ENCODE data around the gene ATP2B2.
"Not testable (repeated sequence)": the region's sequence is repeated elsewhere in the genome, so short reads cannot be mapped to it uniquely, and the experiment has no call there.

ATP2B2 gene

GRCh38 chr3:10382892-10383849 lies 122.2 kb downstream of the ATP2B2 start:
- DNase-seq (ENCODE audit: low read depth): no peak

GRCh38 chr3:10382445-10382844 lies 122.9 kb downstream of the ATP2B2 start:
- DNase-seq (ENCODE audit: low read depth): not testable (repeated sequence)

- DNase-seq (ENCODE audit: low read depth): no peak
Measured at GRCh38 chr3:10381336-10381735, 124.0 kb downstream of the ATP2B2 start.

GRCh38 chr3:10380906-10381305 lies 124.5 kb downstream of the ATP2B2 start:
- no peak for DNase-seq (ENCODE audit: low read depth)

- DNase-seq (ENCODE audit: low read depth): no peak
Measured at GRCh38 chr3:10379961-10380360, 125.4 kb downstream of the ATP2B2 start.

GRCh38 chr3:10379161-10379560 lies 126.2 kb downstream of the ATP2B2 start:
- no peak for DNase-seq (ENCODE audit: low read depth)

GRCh38 chr3:10378742-10379141 lies 126.6 kb downstream of the ATP2B2 start:
- no peak for DNase-seq (ENCODE audit: low read depth)

GRCh38 chr3:10378246-10378645 lies 127.1 kb downstream of the ATP2B2 start:
- DNase-seq (ENCODE audit: low read depth): no peak

GRCh38 chr3:10377148-10377725 lies 128.1 kb downstream of the ATP2B2 start:
- DNase-seq (ENCODE audit: low read depth): no peak

- DNase-seq (ENCODE audit: low read depth): no peak
Measured at GRCh38 chr3:10376353-10376752, 129.0 kb downstream of the ATP2B2 start.

- no peak for DNase-seq (ENCODE audit: low read depth)
Measured at GRCh38 chr3:10375296-10376053, 129.9 kb downstream of the ATP2B2 start.

- no peak for DNase-seq (ENCODE audit: low read depth)
Measured at GRCh38 chr3:10374311-10374710, 131.1 kb downstream of the ATP2B2 start.

GRCh38 chr3:10373686-10374261 lies 131.6 kb downstream of the ATP2B2 start:
- DNase-seq (ENCODE audit: low read depth): no peak

GRCh38 chr3:10371789-10372188 lies 133.6 kb downstream of the ATP2B2 start:
- no peak for DNase-seq (ENCODE audit: low read depth)

GRCh38 chr3:10371167-10371566 lies 134.2 kb downstream of the ATP2B2 start:
- no peak for DNase-seq (ENCODE audit: low read depth)

GRCh38 chr3:10370429-10370828 lies 135.0 kb downstream of the ATP2B2 start:
- DNase-seq (ENCODE audit: low read depth): no peak

- no peak for DNase-seq (ENCODE audit: low read depth)
Measured at GRCh38 chr3:10368512-10368911, 136.9 kb downstream of the ATP2B2 start.

GRCh38 chr3:10367506-10367905 lies 137.9 kb downstream of the ATP2B2 start:
- DNase-seq (ENCODE audit: low read depth): no peak

- no peak for DNase-seq (ENCODE audit: low read depth)
Measured at GRCh38 chr3:10366651-10367101, 138.7 kb downstream of the ATP2B2 start.

GRCh38 chr3:10365791-10366190 lies 139.6 kb downstream of the ATP2B2 start:
- DNase-seq (ENCODE audit: low read depth): no peak

GRCh38 chr3:10365316-10365715 lies 140.1 kb downstream of the ATP2B2 start:
- DNase-seq (ENCODE audit: low read depth): no peak

GRCh38 chr3:10364806-10365205 lies 140.6 kb downstream of the ATP2B2 start:
- DNase-seq (ENCODE audit: low read depth): no peak
